Measurements from ENCODE around the gene INMT. TPM values are rescaled to one million over a fixed set of nuclear protein-coding genes. Genes with fewer than 3 reads are reported as not detected.

INMT gene
- total and polyA plus RNA-seq, 7 donors: 2.3 to 32.0 (median 4.6) TPM

- Histone ChIP-seq H3K27me3 (ENCODE audit: insufficient read depth in 3 of 3, low read length in 2 of 3) (no peaks in the 10 kb centered on the region), H3K9me3 (no peaks in the 10 kb centered on the region), H3K27ac (no peak overlapping the region), H3K36me3 (ENCODE audit: insufficient read depth in 1 of 2, low read depth in 1 of 2) (no peaks in the 10 kb centered on the region), H3K4me3 (no peak overlapping the region), H3K4me1 (peaks cover 21% of the 10 kb centered on the region)
- peak in 2 of 4 donors; percentile 22 to 49 for ATAC-seq
- no peak for DNase-seq
- intact Hi-C loops (cut with DNase I): no loop called here
- 60 to 73% (median 69%) methylated on average over 13 of the region's 13 CpGs for WGBS, 3 donors
- no peak for TF ChIP-seq CTCF (IDR thresholded peaks at IDR 0.05)
These were observed 9.6 kb downstream of the INMT start for GRCh38 chr7:30761214-30762156.

- Histone ChIP-seq H3K36me3 (ENCODE audit: insufficient read depth in 1 of 2, low read depth in 1 of 2) (no peaks in the 10 kb centered on the region), H3K9me3 (no peaks in the 10 kb centered on the region), H3K4me1 (peaks cover 18% of the 10 kb centered on the region), H3K27ac (no peak overlapping the region), H3K27me3 (ENCODE audit: insufficient read depth in 3 of 3, low read length in 2 of 3) (no peaks in the 10 kb centered on the region), H3K4me3 (no peak overlapping the region)
- peak; percentile 16 to 79 (median 45) for ATAC-seq
- DNase-seq: no peak
- no peak for TF ChIP-seq CTCF (IDR thresholded peaks at IDR 0.05)
- WGBS, 3 donors: 52 to 66% (median 55%) methylated on average over 6 of the region's 6 CpGs
- intact Hi-C loops (cut with DNase I): no loop called here
These were observed 12.4 kb downstream of the INMT start for GRCh38 chr7:30764030-30764975.

GRCh38 chr7:30765408-30765807 lies 13.5 kb downstream of the INMT start:
- DNase-seq (no peak), ATAC-seq (peak in 1 of 4 donors; percentile 14)
- no peak for TF ChIP-seq CTCF (IDR thresholded peaks at IDR 0.05)
- 63 to 84% (median 80%) methylated on average over 2 of the region's 2 CpGs for WGBS, 3 donors
- intact Hi-C loops (cut with DNase I): no loop called here
- Histone ChIP-seq H3K9me3 (no peaks in the 10 kb centered on the region), H3K4me1 (peaks cover 18% of the 10 kb centered on the region), H3K4me3 (no peak overlapping the region), H3K27me3 (ENCODE audit: insufficient read depth in 3 of 3, low read length in 2 of 3) (no peaks in the 10 kb centered on the region), H3K36me3 (ENCODE audit: insufficient read depth in 1 of 2, low read depth in 1 of 2) (no peaks in the 10 kb centered on the region), H3K27ac (no peak overlapping the region)

GRCh38 chr7:30770845-30771173 lies 18.9 kb downstream of the INMT start:
- no peak for ATAC-seq
- WGBS, 3 donors: 59 to 68% (median 60%) methylated on average over 9 of the region's 9 CpGs
- H3K4me1 ChIP-seq: peaks cover 7% of the 10 kb centered on the region

More at GRCh38 chr7:30770845-30771173, 18.9 kb downstream of the INMT start:
- intact Hi-C loops (cut with DNase I): no loop called here
- Histone ChIP-seq H3K9me3 (no peaks in the 10 kb centered on the region), H3K27me3 (ENCODE audit: insufficient read depth in 3 of 3, low read length in 2 of 3) (no peaks in the 10 kb centered on the region), H3K4me3 (peak overlapping the region; percentile 97), H3K27ac (peak overlapping the region; percentile 85), H3K36me3 (ENCODE audit: insufficient read depth in 1 of 2, low read depth in 1 of 2) (no peaks in the 10 kb centered on the region)
- no peak for DNase-seq
- no peak for TF ChIP-seq CTCF (IDR thresholded peaks at IDR 0.05)
